SH-SY5Y (cell line): ENCODE measurements around the gene RAB40C.

Source experiments
- GATA2 ChIP-seq: IDR thresholded peaks from 2 replicates; pipeline ENCODE4 v1.6.1; 2011; ENCODE audit warnings: mild to moderate bottlenecking, low read depth, low read length
- GATA3 ChIP-seq: IDR thresholded peaks from 2 replicates; pipeline ENCODE4 v1.6.1; 2011; ENCODE audit warnings: low read depth, mild to moderate bottlenecking, low read length, moderate library complexity

RAB40C gene

DNA sequence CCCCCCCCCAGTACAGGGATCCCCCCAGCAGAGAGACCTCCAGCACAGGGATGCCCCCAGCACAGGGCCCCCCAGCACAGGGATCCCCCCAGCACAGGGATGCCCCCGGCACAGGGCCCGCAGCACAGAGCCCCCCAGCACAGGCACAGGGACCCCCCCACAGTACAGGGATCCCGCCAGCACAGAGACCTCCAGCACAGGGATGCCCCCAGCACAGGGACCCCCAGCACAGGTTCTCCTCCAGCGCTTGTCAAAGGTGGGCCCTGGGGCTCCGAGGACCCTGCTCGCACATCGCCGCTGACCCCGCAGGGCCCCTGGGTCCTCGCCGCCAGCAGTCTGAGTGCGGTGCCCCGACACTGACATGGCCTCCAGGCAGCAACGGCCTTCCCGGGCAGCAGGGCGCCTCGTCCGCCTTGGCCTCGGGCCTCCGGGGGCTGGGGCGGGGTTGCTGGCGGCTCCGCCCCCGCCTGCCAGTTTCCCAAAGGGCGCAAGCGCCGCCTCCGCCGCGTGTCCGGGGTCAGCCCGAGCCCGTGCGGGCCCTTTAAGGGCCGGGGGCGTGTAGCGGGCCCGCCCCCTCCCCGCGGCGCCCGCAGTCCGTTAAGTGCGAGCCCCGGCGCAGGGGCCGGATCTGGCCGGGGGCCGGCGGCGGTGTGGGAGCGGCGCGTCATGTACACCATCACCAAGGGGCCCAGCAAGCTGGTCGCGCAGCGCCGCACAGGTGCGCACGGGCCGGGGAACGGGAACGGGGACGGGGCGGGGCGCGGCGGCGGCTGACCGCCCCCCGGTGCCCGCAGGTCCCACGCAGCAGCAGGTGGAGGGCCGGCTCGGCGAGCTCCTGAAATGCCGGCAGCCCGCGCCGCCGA lies 51.7 kb downstream of the RAB40C start, which contains the start of gene MCRIP2:
Gene MCRIP2, plus strand, starts transcription at position 503 of the 863 bp plus-strand sequence. Its CDS starts 164 bp downstream, at position 667.
- TF ChIP-seq GATA3 (no peak), GATA2 (no peak)

DNA sequence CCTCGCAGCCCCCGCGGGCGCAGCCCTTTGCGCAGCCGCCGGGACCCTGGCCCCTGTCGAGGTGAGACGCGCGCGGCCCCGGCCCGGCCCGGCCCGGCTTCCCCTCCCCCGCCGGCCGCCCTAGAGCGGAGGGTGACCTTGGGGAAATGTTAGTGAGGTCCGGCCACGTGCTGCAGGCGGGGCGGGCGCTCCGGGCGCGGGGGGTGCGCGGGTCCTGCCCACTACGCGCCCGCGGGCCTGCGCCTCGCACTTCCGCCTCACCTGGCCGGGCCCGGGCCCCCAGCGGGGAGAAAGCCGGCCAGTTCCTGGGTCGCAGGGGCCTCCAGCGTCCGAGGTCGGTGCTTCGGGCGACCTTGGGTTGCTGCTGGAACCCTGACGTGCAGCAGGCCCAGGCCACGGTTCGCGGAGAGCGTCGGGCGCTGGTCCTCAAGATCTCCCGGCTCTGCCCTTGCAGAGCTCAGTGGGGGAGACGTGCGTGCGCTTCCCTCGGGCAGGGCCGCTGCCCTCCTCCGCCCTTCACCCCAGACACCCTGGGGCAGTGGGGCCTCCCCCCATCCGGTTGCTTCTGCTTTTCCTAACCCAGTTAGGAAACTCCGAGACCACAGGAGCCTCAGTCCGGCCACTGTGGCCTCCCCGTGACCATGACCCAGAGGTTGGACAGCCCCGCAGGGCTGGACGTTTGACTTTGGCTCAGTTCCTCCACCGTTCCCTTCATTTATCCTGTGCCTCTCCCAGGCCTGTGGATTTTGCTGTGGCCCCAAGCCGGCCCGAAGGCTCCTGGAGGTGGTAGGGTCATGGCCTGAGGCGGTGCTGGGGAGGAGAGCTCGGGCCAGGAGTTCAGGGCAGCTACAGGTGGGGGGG lies 52.6 kb downstream of the RAB40C start:
- TF ChIP-seq GATA3, result no peak
- no peak for TF ChIP-seq GATA2

DNA sequence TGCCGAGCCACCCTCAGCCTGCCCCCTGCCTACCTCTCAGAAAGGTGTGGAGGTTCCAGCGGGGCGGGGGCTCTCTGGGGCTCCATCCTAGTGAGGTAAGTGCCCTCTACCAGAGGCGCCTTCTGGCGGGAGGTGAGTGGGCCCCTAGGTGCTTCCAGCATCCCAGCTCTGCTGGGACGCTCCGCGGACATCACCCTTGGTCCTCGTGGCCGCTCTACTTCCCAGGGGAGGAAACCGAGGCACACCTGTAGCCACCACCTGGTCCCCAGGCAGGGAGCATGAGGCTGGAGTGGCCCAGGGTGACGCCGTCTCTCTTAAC lies 53.1 kb downstream of the RAB40C start:
- TF ChIP-seq GATA2 (no peak), GATA3 (no peak)

DNA sequence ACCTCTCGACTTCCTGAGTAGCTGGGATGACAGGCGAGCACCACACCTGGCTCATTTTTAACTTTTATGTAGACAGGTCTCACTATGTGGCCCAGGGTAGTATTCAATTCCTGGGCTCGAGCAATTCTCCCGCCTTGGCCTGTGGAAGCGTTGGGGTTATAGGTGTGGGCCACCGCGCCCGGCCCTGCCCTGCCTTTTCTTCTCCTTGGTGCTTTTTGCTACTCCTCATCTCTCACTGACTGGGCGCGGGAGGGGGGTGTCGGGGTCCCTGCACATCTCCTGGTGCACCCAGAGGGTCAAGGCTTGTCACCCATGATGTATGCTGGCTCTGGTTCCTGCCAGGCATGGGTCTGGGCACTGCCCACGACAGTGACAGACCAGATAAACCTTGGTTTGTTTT lies 54.7 kb downstream of the RAB40C start:
- TF ChIP-seq GATA3 (no peak), GATA2 (no peak)

DNA sequence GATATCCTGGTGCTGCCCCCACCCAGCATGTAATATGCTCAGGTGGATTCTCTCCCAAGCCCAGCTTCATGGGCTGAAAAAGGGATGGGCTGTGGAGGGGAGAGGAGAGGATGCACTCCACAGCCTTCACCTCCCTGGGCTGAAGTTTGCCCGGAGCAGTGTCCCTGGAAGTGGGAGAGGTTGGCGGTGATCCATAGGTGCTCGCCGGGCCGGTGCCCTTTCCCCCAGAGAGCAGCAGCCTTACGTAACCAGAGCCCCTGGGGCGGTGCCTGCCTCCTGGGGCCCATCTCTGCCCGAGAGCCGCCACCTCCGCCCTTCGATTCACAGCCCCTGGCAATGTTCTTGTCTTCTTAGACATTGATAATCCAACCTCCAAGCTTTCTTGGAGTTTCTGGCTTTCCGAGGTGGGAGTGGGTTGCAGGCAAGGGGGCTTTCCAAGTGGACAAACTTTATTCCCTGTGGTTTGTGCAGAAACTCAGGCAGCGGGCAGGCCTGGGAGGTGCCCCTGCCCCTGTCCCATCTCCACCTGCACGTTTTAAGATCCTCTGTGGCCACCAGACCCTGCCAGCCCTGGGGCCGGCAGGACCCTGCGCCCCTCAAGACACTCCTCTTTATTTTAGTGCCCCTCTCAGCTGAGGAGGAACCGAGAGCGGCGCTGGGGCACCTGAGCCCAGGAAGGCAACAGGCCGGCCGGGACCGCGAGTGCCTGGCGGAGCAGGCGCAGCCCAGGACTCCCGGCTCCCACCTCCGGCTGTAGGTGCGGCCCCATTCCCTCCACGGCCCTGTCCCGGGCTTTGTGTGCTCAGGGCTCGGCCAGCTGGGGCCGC lies 56.2 kb downstream of the RAB40C start:
- TF ChIP-seq GATA2, result no peak
- TF ChIP-seq GATA3, result no peak

DNA sequence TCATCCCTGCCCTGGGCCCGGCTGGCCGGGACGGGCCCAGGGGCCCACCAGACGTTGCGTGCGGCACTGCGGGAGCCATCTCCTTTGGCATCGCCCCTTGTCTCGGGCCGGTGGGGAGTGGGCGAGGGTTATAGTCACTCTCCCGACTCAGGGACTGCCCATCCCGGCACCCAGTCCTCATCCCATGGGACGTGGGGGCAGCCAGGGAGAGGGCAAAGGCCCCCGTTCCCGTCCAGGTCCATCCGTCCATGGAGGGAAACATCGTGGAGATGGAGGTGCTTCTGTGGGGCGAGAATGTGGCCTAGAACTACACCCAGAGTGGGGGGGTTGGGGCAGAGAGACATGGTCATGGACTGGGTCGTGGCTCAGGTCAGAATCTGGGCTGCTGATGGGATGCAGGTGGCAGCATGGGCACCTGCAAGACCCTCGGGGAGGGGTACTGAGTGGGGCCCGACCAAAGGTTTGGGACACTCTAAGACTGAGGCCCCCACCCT lies 56.9 kb downstream of the RAB40C start:
- no peak for TF ChIP-seq GATA2
- no peak for TF ChIP-seq GATA3

DNA sequence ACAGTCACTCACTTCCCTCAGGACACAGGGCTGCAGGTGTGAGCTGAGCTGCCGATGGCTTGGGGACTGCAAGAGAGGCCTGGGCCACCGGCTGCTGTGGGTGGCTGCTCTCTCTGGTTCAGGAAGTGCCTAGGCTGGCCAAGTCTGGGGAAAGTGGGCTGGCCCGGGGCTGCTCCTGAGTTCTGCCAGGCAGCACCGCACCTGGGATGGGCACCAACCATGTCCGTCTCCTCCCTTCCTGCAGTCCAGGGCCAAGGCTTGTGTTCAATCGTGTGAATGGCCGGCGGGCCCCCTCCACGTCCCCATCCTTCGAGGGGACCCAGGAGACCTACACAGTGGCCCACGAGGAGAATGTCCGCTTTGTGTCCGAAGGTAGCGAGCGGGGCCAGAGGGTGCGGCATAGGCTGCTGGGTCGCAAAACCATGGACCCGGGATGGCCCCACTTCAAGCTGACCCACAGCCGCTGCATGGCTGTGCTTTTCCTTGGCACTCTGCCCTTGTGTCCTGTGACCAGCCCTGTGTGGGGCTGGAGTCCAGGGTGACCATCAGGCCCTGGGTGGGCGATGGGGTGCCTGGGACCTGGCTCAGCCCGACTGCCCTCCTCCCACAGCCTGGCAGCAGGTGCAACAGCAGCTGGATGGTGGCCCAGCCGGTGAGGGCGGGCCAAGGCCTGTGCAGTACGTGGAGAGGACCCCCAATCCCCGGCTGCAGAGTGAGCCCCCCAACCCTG lies 57.5 kb downstream of the RAB40C start:
- TF ChIP-seq GATA2 (no peak), GATA3 (no peak)

DNA sequence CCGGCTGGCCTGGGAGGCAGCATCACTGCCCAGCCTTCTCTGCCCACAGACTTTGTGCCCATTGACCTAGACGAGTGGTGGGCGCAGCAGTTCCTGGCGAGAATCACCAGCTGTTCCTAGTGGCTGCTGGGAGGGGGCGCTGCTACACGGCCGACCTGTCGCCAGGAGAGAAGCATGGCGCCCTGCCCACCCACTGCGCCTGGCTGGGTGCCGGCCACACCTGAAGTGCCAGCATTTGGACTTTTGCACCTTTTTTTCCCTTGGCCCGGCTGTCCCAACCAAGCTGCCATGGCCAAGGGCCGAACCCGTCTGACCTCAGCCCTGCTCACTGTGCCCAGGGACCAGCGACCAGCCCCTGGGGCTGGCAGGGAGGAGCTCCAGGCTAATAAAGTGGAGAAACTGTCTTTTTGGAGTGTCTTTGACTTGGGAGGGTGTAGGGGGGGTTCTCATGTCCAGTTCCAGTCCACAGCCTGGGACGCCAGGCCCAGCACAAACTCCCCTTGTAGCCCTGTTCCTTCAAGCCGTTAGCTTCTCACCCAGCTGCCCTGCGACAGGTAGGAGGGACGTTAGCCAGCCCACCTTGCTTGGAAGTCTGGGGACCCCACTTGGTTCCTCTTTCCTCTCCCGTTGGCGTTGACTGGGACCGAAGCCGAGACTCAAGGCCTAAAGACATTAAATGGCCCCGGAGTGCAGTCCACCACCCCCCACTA lies 58.4 kb downstream of the RAB40C start:
- TF ChIP-seq GATA2, result no peak
- TF ChIP-seq GATA3, result no peak

DNA sequence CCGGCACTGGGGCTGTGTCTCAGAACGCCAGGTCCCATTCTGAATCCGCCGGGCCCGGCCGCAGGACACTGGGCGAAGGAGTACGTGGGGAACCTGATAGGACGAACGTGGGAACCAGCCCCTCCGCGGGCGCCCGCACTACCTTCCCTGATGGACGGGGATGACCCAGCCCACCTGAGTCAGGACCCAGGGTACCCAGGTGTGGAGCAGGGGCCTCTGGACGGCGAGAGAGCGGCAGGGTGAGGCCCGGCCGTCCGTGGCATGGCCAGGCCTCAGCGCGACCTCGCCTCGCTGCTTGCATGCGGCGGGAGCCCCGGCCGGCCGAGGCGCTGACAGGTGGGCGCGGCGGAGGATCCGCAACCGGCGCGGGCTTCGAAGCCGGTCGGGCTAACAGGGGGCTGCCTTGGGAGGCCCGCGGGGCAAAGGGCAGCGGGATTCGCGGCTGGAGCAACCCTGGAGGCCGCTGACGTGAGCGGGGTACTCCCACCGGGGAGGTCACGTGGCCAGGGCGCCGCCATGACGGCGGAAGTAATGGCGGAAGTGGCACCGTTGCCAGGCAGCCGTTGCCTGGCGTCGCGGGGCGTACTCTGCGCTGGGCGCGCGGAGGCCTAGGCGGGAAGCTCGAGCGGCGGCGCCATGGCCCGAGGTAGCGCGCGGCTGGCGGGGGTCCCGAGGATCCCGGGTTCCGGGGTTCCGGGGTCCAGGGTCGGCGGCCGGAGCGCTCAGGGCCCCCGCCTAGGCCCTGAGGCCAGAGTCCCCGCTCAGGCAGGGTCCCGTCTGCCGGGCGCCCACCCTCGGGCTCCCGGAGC lies 59.1 kb downstream of the RAB40C start, which contains the start of gene WDR90:
Gene WDR90, plus strand, starts transcription at position 585 of the 809 bp plus-strand sequence. Its CDS starts 52 bp downstream, at position 637.
- TF ChIP-seq GATA2, result no peak
- TF ChIP-seq GATA3, result no peak

DNA sequence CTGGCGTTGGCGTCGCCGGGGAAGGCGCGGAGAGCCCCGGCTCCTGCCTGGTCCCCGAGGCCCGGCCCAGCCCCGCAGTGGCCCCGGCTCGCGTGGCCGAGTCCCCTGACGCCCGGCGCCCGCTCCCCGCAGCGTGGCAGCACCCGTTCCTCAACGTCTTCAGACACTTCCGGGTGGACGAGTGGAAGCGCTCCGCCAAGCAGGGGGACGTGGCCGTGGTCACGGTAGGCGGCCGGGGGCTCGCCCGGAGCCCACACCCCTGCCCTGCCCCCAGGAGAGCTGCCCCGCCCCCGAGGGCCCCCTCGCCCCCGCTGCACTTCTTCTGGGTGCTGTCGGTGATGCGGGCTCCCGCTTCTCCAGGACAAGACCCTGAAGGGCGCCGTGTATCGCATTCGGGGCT lies 59.8 kb downstream of the RAB40C start:
- no peak for TF ChIP-seq GATA3
- no peak for TF ChIP-seq GATA2

DNA sequence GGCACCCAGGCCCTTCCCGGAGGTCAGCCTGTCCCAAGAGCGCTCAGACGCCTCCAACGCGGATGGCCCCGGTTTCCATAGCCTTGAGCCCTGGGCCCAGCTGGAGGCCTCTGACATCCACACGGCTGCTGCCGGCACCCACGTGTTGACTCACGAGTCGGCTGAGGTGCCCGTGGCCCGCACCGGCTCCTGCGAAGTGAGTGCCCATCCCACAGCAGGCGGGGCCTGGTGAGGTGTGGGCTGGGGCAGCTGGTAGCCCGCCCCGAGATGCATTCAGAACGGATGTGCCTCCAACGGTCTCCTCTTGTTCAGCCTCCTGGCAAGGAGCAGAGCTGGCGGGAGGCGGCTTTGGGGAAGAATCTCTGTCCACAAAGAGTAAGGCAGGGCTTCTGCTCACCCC lies 62.0 kb downstream of the RAB40C start:
- TF ChIP-seq GATA2, result no peak
- no peak for TF ChIP-seq GATA3
